Vagina (tissue), 2 donors: ENCODE data around the gene HMCN1. TPM values are rescaled to one million over a fixed set of nuclear protein-coding genes. Genes with fewer than 3 reads are reported as not detected.

Experiments
- DNase-seq, 2 donors: peaks; one replicate each; pipeline ENCODE4 v3.0.0-alpha.2; 2017; ENCODE audit errors: extremely low spot score in 2 of 2
- H3K27ac ChIP-seq: fragments of 200-600 bp; sonication (generic); one replicate; pipeline ENCODE4 v1.5.1; 2019
- H3K27me3 ChIP-seq: fragments of 200-600 bp; sonication (generic); one replicate; pipeline ENCODE4 v1.5.1; 2019
- H3K36me3 ChIP-seq, 2 donors: fragments of 200-600 bp; sonication (generic); one replicate each; pipeline ENCODE4 v1.5.1; 2017 to 2019
- H3K4me1 ChIP-seq: fragments of 200-600 bp; sonication (generic); one replicate; pipeline ENCODE4 v1.5.1; 2019
- H3K4me3 ChIP-seq, 2 donors: fragments of 200-600 bp; sonication (generic); 1 replicate in 1 of 2; 2 replicates in 1 of 2; pipeline ENCODE4 v1.5.1; 2016 to 2019
- H3K9me3 ChIP-seq: fragments of 200-600 bp; sonication (generic); one replicate; pipeline ENCODE4 v1.5.1; 2019
- CTCF ChIP-seq, 3 experiments: fragments of 450-650 bp in 2 of 3; fragments of 200-600 bp in 1 of 3; sonication (generic) in 1 of 3; IDR thresholded peaks; one replicate each; pipeline ENCODE4 v1.5.1; 2017 to 2019; ENCODE audit warnings: antibody characterized with exemption in 3 of 3, mild to moderate bottlenecking in 2 of 3, moderate library complexity in 2 of 3
- POLR2A ChIP-seq, 2 donors: fragments of 450-650 bp; IDR thresholded peaks; one replicate each; pipeline ENCODE4 v1.6.1; 2017; ENCODE audit warnings: antibody characterized with exemption in 2 of 2, mild to moderate bottlenecking in 2 of 2, moderate library complexity in 2 of 2
- POLR2AphosphoS5 ChIP-seq, 2 donors: sonication (generic); formaldehyde crosslinking; IDR thresholded peaks; one replicate each; pipeline ENCODE4 v1.9.0; 2017; ENCODE audit warnings: antibody characterized with exemption in 2 of 2, mild to moderate bottlenecking in 2 of 2, low read depth in 1 of 2; ENCODE audit not compliant: insufficient read depth in 1 of 2
- intact Hi-C: fragments of 100-400 bp; cut with DNase I; formaldehyde crosslinking; loops from one replicate; pipeline ENCODE4 v1.15.1; 2023
- total RNA-seq: library from RNA; depleted of rRNA; stranded (reverse); fragments of >200 nt; gene quantifications from one replicate; pipeline ENCODE4 v1.2.3, GENCODE V29; 2016

HMCN1 gene
- total RNA-seq, 1 donor from 2014 or later, result 10.6 TPM

GRCh38 chr1:186091222-186091720 lies 357.1 kb downstream of the HMCN1 start:
- H3K36me3 ChIP-seq, result peaks cover 0 to 3% of the 10 kb centered on the region in 2 donors
- H3K27me3 ChIP-seq, result no peaks in the 10 kb centered on the region
- TF ChIP-seq POLR2A (IDR thresholded peaks at IDR 0.05) (no peak), CTCF (IDR thresholded peaks at IDR 0.05) (no peak), POLR2AphosphoS5 (IDR thresholded peaks at IDR 0.05; ENCODE audit: insufficient read depth in 1 of 2, low read depth in 1 of 2) (no peak)
- no peaks in the 10 kb centered on the region for H3K9me3 ChIP-seq
- DNase-seq, result no peak
- H3K4me1 ChIP-seq, result no peaks in the 10 kb centered on the region
- H3K4me3 ChIP-seq, result no peak overlapping the region
- intact Hi-C loops, result no loop called here
- no peak overlapping the region for H3K27ac ChIP-seq

- Histone ChIP-seq H3K27me3 (no peaks in the 10 kb centered on the region), H3K4me3 (no peak overlapping the region), H3K27ac (no peak overlapping the region), H3K9me3 (no peaks in the 10 kb centered on the region), H3K4me1 (no peaks in the 10 kb centered on the region), H3K36me3 (peaks cover 0 to 3% of the 10 kb centered on the region in 2 donors)
- intact Hi-C loops, result no loop called here
- TF ChIP-seq POLR2A (IDR thresholded peaks at IDR 0.05) (no peak), CTCF (IDR thresholded peaks at IDR 0.05) (no peak), POLR2AphosphoS5 (IDR thresholded peaks at IDR 0.05; ENCODE audit: insufficient read depth in 1 of 2, low read depth in 1 of 2) (no peak)
- no peak for DNase-seq
Measured at GRCh38 chr1:186093437-186093836, 359.2 kb downstream of the HMCN1 start.

GRCh38 chr1:186094172-186094571 lies 360.0 kb downstream of the HMCN1 start:
- no peaks in the 10 kb centered on the region for H3K4me1 ChIP-seq
- H3K36me3 ChIP-seq, result peaks cover 0 to 3% of the 10 kb centered on the region in 2 donors
- no peaks in the 10 kb centered on the region for H3K9me3 ChIP-seq
- intact Hi-C loops, result no loop called here
- no peak for DNase-seq
- no peak overlapping the region for H3K4me3 ChIP-seq
- H3K27me3 ChIP-seq, result no peaks in the 10 kb centered on the region
- H3K27ac ChIP-seq, result no peak overlapping the region
- TF ChIP-seq POLR2A (IDR thresholded peaks at IDR 0.05), result no peak
- TF ChIP-seq POLR2AphosphoS5 (IDR thresholded peaks at IDR 0.05; ENCODE audit: insufficient read depth in 1 of 2, low read depth in 1 of 2), result no peak

DNA sequence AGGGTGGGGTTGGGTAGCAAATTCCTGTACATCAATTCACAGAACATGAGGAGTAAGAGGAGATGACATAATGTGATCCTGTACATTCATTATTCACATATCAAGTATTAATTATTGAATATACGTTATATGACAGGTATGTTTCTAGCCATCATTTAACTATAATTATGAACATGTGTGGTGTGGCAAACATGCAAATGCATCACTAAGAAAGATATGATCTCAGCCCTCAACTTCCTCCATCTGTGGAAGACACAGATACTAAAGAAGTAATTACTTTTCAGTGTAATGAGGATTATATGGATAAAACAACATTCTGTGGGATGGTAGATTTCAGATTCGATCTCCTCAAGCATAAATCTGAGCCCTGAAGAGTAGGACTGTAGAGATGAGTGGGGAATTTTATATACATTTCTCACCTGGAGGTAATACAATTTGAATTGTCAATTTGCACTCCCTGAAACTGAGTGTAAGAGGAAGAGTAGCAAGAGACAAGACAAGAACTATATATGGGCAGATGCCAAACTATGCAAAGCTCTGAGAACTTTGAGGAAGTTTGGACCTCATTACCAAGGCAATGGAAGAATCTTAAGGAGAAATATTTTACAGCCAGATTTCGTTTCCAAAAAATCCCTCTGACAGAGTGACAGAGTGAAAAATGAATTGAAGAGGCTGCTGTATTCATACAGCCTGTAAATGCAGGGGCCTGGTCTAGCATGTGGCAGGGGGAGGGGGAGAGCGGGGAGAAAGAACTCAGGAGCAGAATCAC lies 365.3 kb downstream of the HMCN1 start:
- intact Hi-C loops, result no loop called here
- no peak for TF ChIP-seq CTCF (IDR thresholded peaks at IDR 0.05)
- TF ChIP-seq POLR2AphosphoS5 (IDR thresholded peaks at IDR 0.05; ENCODE audit: insufficient read depth in 1 of 2, low read depth in 1 of 2), result no peak
- no peak for TF ChIP-seq POLR2A (IDR thresholded peaks at IDR 0.05)
- peaks cover 11% of the 10 kb centered on the region for H3K4me1 ChIP-seq
- DNase-seq, result no peak
- H3K9me3 ChIP-seq, result no peaks in the 10 kb centered on the region
- H3K4me3 ChIP-seq, result no peak overlapping the region
- no peaks in the 10 kb centered on the region for H3K27me3 ChIP-seq
- no peak overlapping the region for H3K27ac ChIP-seq
- no peaks in the 10 kb centered on the region for H3K36me3 ChIP-seq

- no peak overlapping the region for H3K27ac ChIP-seq
- intact Hi-C loops, result no loop called here
- TF ChIP-seq POLR2AphosphoS5 (IDR thresholded peaks at IDR 0.05; ENCODE audit: insufficient read depth in 1 of 2, low read depth in 1 of 2) (no peak), POLR2A (IDR thresholded peaks at IDR 0.05) (no peak), CTCF (IDR thresholded peaks at IDR 0.05) (no peak)
Measured at GRCh38 chr1:186102107-186102506, 367.9 kb downstream of the HMCN1 start.

More at GRCh38 chr1:186102107-186102506, 367.9 kb downstream of the HMCN1 start:
- no peaks in the 10 kb centered on the region for H3K27me3 ChIP-seq
- H3K9me3 ChIP-seq, result no peaks in the 10 kb centered on the region
- no peaks in the 10 kb centered on the region for H3K36me3 ChIP-seq
- H3K4me3 ChIP-seq, result no peak overlapping the region
- H3K4me1 ChIP-seq, result peaks cover 11% of the 10 kb centered on the region
- DNase-seq, result no peak
